ENCODE measurements around the gene LATS2. TPM values are rescaled to one million over a fixed set of nuclear protein-coding genes. Genes with fewer than 3 reads are reported as not detected.
A peak's percentile ranks its signal among the peaks of the same experiment; 100 is the strongest.

LATS2 gene
- total RNA-seq, 4 donors from 2014 or later: 49.8 to 93.8 (median 77.0) TPM

GRCh38 chr13:21005193-21005592 lies 56.2 kb downstream of the LATS2 start:
- H3K27me3 ChIP-seq: no peaks in the 10 kb centered on the region
- TF ChIP-seq POLR2AphosphoS5 (IDR thresholded peaks at IDR 0.05) (no peak), POLR2A (IDR thresholded peaks at IDR 0.05; ENCODE audit: low read depth) (no peak), EP300 (IDR thresholded peaks at IDR 0.05) (no peak), CTCF (IDR thresholded peaks at IDR 0.05) (no peak)
- H3K9me3 ChIP-seq: peaks cover 0 to 7% (median 3%) of the 10 kb centered on the region in 4 donors
- H3K4me1 ChIP-seq: peaks cover 44 to 63% (median 49%) of the 10 kb centered on the region in 4 donors
- no peak for DNase-seq (ENCODE audit: extremely low spot score)
- H3K27ac ChIP-seq (replicated peaks in 1 of 4): peak overlapping the region in 3 of 4 donors; percentile 10 to 28 (median 20)
- H3K36me3 ChIP-seq: peaks cover 0 to 4% (median 1%) of the 10 kb centered on the region in 4 donors
- intact Hi-C loops (cut with DNase I): no loop called here
- 84% methylated on average over 3 of the region's 3 CpGs for WGBS
- no peak overlapping the region for H3K4me3 ChIP-seq

GRCh38 chr13:21001471-21001870 lies 59.9 kb downstream of the LATS2 start:
- WGBS: 99% methylated on average over 5 of the region's 5 CpGs
- Histone ChIP-seq H3K9me3 (peaks cover 0 to 7% (median 3%) of the 10 kb centered on the region in 4 donors), H3K4me3 (no peak overlapping the region), H3K27ac (replicated peaks in 1 of 4) (no peak overlapping the region), H3K36me3 (peaks cover 0 to 11% (median 7%) of the 10 kb centered on the region in 4 donors), H3K4me1 (peaks cover 41 to 58% (median 47%) of the 10 kb centered on the region in 4 donors), H3K27me3 (no peaks in the 10 kb centered on the region)
- DNase-seq (ENCODE audit: extremely low spot score): no peak
- intact Hi-C loops (cut with DNase I): no loop called here
- no peak for TF ChIP-seq POLR2A (IDR thresholded peaks at IDR 0.05; ENCODE audit: low read depth)
- no peak for TF ChIP-seq EP300 (IDR thresholded peaks at IDR 0.05)
- no peak for TF ChIP-seq CTCF (IDR thresholded peaks at IDR 0.05)
- no peak for TF ChIP-seq POLR2AphosphoS5 (IDR thresholded peaks at IDR 0.05)

GRCh38 chr13:21000647-21001046 lies 60.7 kb downstream of the LATS2 start:
- WGBS: 66% methylated on average over 1 of the region's 1 CpG
- intact Hi-C loops (cut with DNase I): no loop called here
- Histone ChIP-seq H3K27ac (replicated peaks in 1 of 4) (no peak overlapping the region), H3K27me3 (no peaks in the 10 kb centered on the region), H3K4me3 (no peak overlapping the region), H3K36me3 (peaks cover 0 to 11% (median 7%) of the 10 kb centered on the region in 4 donors), H3K4me1 (peaks cover 34 to 56% (median 43%) of the 10 kb centered on the region in 4 donors), H3K9me3 (peaks cover 0 to 7% (median 3%) of the 10 kb centered on the region in 4 donors)
- TF ChIP-seq POLR2AphosphoS5 (IDR thresholded peaks at IDR 0.05) (no peak), EP300 (IDR thresholded peaks at IDR 0.05) (no peak), CTCF (IDR thresholded peaks at IDR 0.05) (no peak), POLR2A (IDR thresholded peaks at IDR 0.05; ENCODE audit: low read depth) (no peak)
- no peak for DNase-seq (ENCODE audit: extremely low spot score)

GRCh38 chr13:20998649-20999415 lies 62.6 kb downstream of the LATS2 start:
- Histone ChIP-seq H3K36me3 (peaks cover 0 to 15% (median 10%) of the 10 kb centered on the region in 4 donors), H3K27me3 (no peaks in the 10 kb centered on the region), H3K9me3 (peaks cover 0 to 7% (median 3%) of the 10 kb centered on the region in 4 donors), H3K27ac (replicated peaks in 1 of 4) (peak overlapping the region in 3 of 4 donors; percentile 22 to 46 (median 36)), H3K4me1 (peaks cover 20 to 57% (median 32%) of the 10 kb centered on the region in 4 donors), H3K4me3 (no peak overlapping the region)
- no peak for TF ChIP-seq POLR2A (IDR thresholded peaks at IDR 0.05; ENCODE audit: low read depth)
- TF ChIP-seq EP300 (IDR thresholded peaks at IDR 0.05): no peak
- no peak for TF ChIP-seq POLR2AphosphoS5 (IDR thresholded peaks at IDR 0.05)
- no peak for TF ChIP-seq CTCF (IDR thresholded peaks at IDR 0.05)
- WGBS: 95% methylated on average over 31 of the region's 60 CpGs
- DNase-seq (ENCODE audit: extremely low spot score): no peak
- intact Hi-C loops (cut with DNase I): no loop called here

Data from esophagus muscularis mucosa (tissue), 4 donors.